ENCODE results near the gene UNC79.

GRCh38 chr14:93538413-93538812, 107.7 kb downstream of the UNC79 start:
- TF ChIP-seq, protein P1, sequence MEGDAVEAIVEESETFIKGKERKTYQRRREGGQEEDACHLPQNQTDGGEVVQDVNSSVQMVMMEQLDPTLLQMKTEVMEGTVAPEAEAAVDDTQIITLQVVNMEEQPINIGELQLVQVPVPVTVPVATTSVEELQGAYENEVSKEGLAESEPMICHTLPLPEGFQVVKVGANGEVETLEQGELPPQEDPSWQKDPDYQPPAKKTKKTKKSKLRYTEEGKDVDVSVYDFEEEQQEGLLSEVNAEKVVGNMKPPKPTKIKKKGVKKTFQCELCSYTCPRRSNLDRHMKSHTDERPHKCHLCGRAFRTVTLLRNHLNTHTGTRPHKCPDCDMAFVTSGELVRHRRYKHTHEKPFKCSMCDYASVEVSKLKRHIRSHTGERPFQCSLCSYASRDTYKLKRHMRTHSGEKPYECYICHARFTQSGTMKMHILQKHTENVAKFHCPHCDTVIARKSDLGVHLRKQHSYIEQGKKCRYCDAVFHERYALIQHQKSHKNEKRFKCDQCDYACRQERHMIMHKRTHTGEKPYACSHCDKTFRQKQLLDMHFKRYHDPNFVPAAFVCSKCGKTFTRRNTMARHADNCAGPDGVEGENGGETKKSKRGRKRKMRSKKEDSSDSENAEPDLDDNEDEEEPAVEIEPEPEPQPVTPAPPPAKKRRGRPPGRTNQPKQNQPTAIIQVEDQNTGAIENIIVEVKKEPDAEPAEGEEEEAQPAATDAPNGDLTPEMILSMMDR (IDR thresholded peaks at IDR 0.05; ENCODE audit: insufficient read depth, low read length) = no peak
- TF ChIP-seq REST (IDR thresholded peaks at IDR 0.05; ENCODE audit: insufficient replicate concordance, low read depth) = no peak
